ENCODE measurements around the gene TNFRSF11A. TPM values are rescaled to one million over a fixed set of nuclear protein-coding genes. Genes with fewer than 3 reads are reported as not detected.

Gene TNFRSF11A
- total and polyA plus RNA-seq, 2 donors (not counting 1 experiment from before 2014, with no cell fraction given) = 0.01 to 1.7 TPM

GRCh38 chr18:62394006-62394763 lies 69.1 kb downstream of the TNFRSF11A start:
- no peaks in the 10 kb centered on the region for H3K9me3 ChIP-seq (ENCODE audit: control extremely low read depth in 1 of 3, control insufficient read depth in 2 of 3, insufficient read depth in 1 of 3, low read length in 2 of 3)
- DNase-seq (no peak), ATAC-seq (ENCODE audit: low read depth) (no peak)
- H2AFZ ChIP-seq (ENCODE audit: insufficient read depth, low read depth, low read length, poor library complexity, severe bottlenecking) = no peak overlapping the region
- intact Hi-C loops (cut with micrococcal nuclease) = no loop called here
- H4K20me1 ChIP-seq (ENCODE audit: control insufficient read depth, insufficient read depth, low read length, poor library complexity, severe bottlenecking) = no peaks in the 10 kb centered on the region
- ChIA-PET POLR2A (no interaction called here), CTCF (no interaction called here)
- no peak overlapping the region for H3K27ac ChIP-seq (ENCODE audit: low read length in 2 of 2)
- TF ChIP-seq EZH2 (IDR thresholded peaks at IDR 0.05; ENCODE audit: borderline replicate concordance, insufficient read depth, low read depth, low read length, poor library complexity, severe bottlenecking) = no peak
- TF ChIP-seq, protein P1, sequence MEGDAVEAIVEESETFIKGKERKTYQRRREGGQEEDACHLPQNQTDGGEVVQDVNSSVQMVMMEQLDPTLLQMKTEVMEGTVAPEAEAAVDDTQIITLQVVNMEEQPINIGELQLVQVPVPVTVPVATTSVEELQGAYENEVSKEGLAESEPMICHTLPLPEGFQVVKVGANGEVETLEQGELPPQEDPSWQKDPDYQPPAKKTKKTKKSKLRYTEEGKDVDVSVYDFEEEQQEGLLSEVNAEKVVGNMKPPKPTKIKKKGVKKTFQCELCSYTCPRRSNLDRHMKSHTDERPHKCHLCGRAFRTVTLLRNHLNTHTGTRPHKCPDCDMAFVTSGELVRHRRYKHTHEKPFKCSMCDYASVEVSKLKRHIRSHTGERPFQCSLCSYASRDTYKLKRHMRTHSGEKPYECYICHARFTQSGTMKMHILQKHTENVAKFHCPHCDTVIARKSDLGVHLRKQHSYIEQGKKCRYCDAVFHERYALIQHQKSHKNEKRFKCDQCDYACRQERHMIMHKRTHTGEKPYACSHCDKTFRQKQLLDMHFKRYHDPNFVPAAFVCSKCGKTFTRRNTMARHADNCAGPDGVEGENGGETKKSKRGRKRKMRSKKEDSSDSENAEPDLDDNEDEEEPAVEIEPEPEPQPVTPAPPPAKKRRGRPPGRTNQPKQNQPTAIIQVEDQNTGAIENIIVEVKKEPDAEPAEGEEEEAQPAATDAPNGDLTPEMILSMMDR (IDR thresholded peaks at IDR 0.05) = no peak
- H3K4me3 Mint-ChIP-seq = no peak overlapping the region
- H3K4me3 ChIP-seq (ENCODE audit: control extremely low read depth in 1 of 5, extremely low read depth in 1 of 5, insufficient read depth in 1 of 5, low read depth in 2 of 5, low read length in 4 of 5) = no peak overlapping the region
- peaks cover 8% of the 10 kb centered on the region for H3K27me3 Mint-ChIP-seq
- WGBS (ENCODE audit: insufficient coverage) = 96% methylated on average over 5 of the region's 15 CpGs
- H3K27ac Mint-ChIP-seq = no peak overlapping the region
- H3K9me3 Mint-ChIP-seq (ENCODE audit: insufficient read depth) = no peaks in the 10 kb centered on the region
- no peaks in the 10 kb centered on the region for H3K27me3 ChIP-seq (replicated peaks in 1 of 4; ENCODE audit: control extremely low read depth in 1 of 4, control insufficient read depth in 3 of 4, insufficient read depth in 4 of 4, low read length in 3 of 4)
- H3K4me1 Mint-ChIP-seq = peaks cover under 1% of the 10 kb centered on the region
- H3K79me2 ChIP-seq (ENCODE audit: control insufficient read depth, insufficient read depth, low read length) = no peaks in the 10 kb centered on the region
- no peak overlapping the region for H3K4me2 ChIP-seq (replicated peaks; ENCODE audit: low read depth, low read length, poor library complexity, severe bottlenecking)
- no peaks in the 10 kb centered on the region for H3K36me3 ChIP-seq (replicated peaks in 1 of 2; ENCODE audit: control extremely low read depth in 1 of 2, control insufficient read depth in 1 of 2, extremely low read depth in 1 of 2, insufficient read depth in 2 of 2, low read length in 1 of 2)
- H3K4me1 ChIP-seq (ENCODE audit: control insufficient read depth in 2 of 2, insufficient read depth in 2 of 2, low read length in 2 of 2) = no peaks in the 10 kb centered on the region
- H3K9ac ChIP-seq (ENCODE audit: low read length) = no peak overlapping the region

- no peak overlapping the region for H3K27ac ChIP-seq (ENCODE audit: low read length in 2 of 2)
- H3K36me3 ChIP-seq (replicated peaks in 1 of 2; ENCODE audit: control extremely low read depth in 1 of 2, control insufficient read depth in 1 of 2, extremely low read depth in 1 of 2, insufficient read depth in 2 of 2, low read length in 1 of 2) = no peaks in the 10 kb centered on the region
- ChIA-PET POLR2A (no interaction called here), CTCF (no interaction called here)
- H4K20me1 ChIP-seq (ENCODE audit: control insufficient read depth, insufficient read depth, low read length, poor library complexity, severe bottlenecking) = no peaks in the 10 kb centered on the region
- no peaks in the 10 kb centered on the region for H3K27me3 ChIP-seq (replicated peaks in 1 of 4; ENCODE audit: control extremely low read depth in 1 of 4, control insufficient read depth in 3 of 4, insufficient read depth in 4 of 4, low read length in 3 of 4)
- Mint-ChIP-seq H3K9me3 (ENCODE audit: insufficient read depth) (no peaks in the 10 kb centered on the region), H3K27ac (no peak overlapping the region), H3K4me3 (no peak overlapping the region), H3K27me3 (peaks cover 8% of the 10 kb centered on the region), H3K4me1 (peaks cover 8% of the 10 kb centered on the region)
- no peak for TF ChIP-seq EZH2 (IDR thresholded peaks at IDR 0.05; ENCODE audit: borderline replicate concordance, insufficient read depth, low read depth, low read length, poor library complexity, severe bottlenecking)
- TF ChIP-seq, protein P1 (IDR thresholded peaks at IDR 0.05) = no peak
- H3K4me3 ChIP-seq (ENCODE audit: control extremely low read depth in 1 of 5, extremely low read depth in 1 of 5, insufficient read depth in 1 of 5, low read depth in 2 of 5, low read length in 4 of 5) = no peak overlapping the region
- no CpG with 5 or more reads among the region's 3 CpGs for WGBS (ENCODE audit: insufficient coverage)
- H3K79me2 ChIP-seq (ENCODE audit: control insufficient read depth, insufficient read depth, low read length) = no peaks in the 10 kb centered on the region
- no peak overlapping the region for H3K9ac ChIP-seq (ENCODE audit: low read length)
- H2AFZ ChIP-seq (ENCODE audit: insufficient read depth, low read depth, low read length, poor library complexity, severe bottlenecking) = no peak overlapping the region
- no peaks in the 10 kb centered on the region for H3K9me3 ChIP-seq (ENCODE audit: control extremely low read depth in 1 of 3, control insufficient read depth in 2 of 3, insufficient read depth in 1 of 3, low read length in 2 of 3)
- ATAC-seq (ENCODE audit: low read depth) = no peak
- DNase-seq = no peak
- H3K4me1 ChIP-seq (ENCODE audit: control insufficient read depth in 2 of 2, insufficient read depth in 2 of 2, low read length in 2 of 2) = peaks cover 5 to 8% of the 10 kb centered on the region in 2 donors
- no peak overlapping the region for H3K4me2 ChIP-seq (replicated peaks; ENCODE audit: low read depth, low read length, poor library complexity, severe bottlenecking)
- intact Hi-C loops (cut with micrococcal nuclease) = no loop called here
These were observed 71.3 kb downstream of the TNFRSF11A start for GRCh38 chr18:62396381-62396780.

Measured in B cell (primary cell).